HepG2 (cell line): Measurements from ENCODE around the gene ASCC2. TPM values are rescaled to one million over a fixed set of nuclear protein-coding genes. Genes with fewer than 3 reads are reported as not detected.

Experiments used
- ATF2 ChIP-seq: sonication (generic); formaldehyde crosslinking; IDR thresholded peaks from 2 replicates; pipeline ENCODE4 v1.4.0; 2020; ENCODE audit warnings: missing genetic modification reagents
- CBX5 ChIP-seq: sonication (generic); formaldehyde crosslinking; IDR thresholded peaks from 2 replicates; pipeline ENCODE4 v1.4.0; 2020; ENCODE audit warnings: missing genetic modification reagents, borderline replicate concordance
- ETV5 ChIP-seq: IDR thresholded peaks from 2 replicates; pipeline ENCODE4 v1.6.1; 2018; ENCODE audit warnings: missing biosample characterization, missing genetic modification reagents, inconsistent platforms, borderline replicate concordance
- GPBP1L1 ChIP-seq: sonication (generic); formaldehyde crosslinking; IDR thresholded peaks from 2 replicates; pipeline ENCODE4 v1.5.0; 2020; ENCODE audit warnings: mild to moderate bottlenecking, missing genetic modification reagents
- HOXD1 ChIP-seq: sonication (generic); formaldehyde crosslinking; IDR thresholded peaks from 2 replicates; pipeline ENCODE4 v1.5.0; 2020; ENCODE audit warnings: missing genetic modification reagents
- JUND ChIP-seq: sonication (generic); formaldehyde crosslinking; IDR thresholded peaks from 2 replicates; pipeline ENCODE4 v1.8.0; 2022; ENCODE audit warnings: mild to moderate bottlenecking, missing genetic modification reagents
- KAT2B ChIP-seq: fragments of 150-350 bp; IDR thresholded peaks from 2 replicates; pipeline ENCODE4 v1.6.1; 2014; ENCODE audit warnings: low read depth, low read length, borderline replicate concordance
- KDM5B ChIP-seq: sonication (generic); formaldehyde crosslinking; IDR thresholded peaks from 2 replicates; pipeline ENCODE4 v1.4.0; 2020; ENCODE audit warnings: missing genetic modification reagents, mild to moderate bottlenecking, borderline replicate concordance
- KLF12 ChIP-seq: sonication (generic); formaldehyde crosslinking; IDR thresholded peaks from 2 replicates; pipeline ENCODE4 v1.4.0; 2020; ENCODE audit warnings: missing genetic modification reagents, borderline replicate concordance
- KLF6 ChIP-seq: IDR thresholded peaks from 2 replicates; pipeline ENCODE4 v1.8.0; 2016; ENCODE audit warnings: missing biosample characterization, missing genetic modification reagents
- LRRFIP1 ChIP-seq: sonication (generic); formaldehyde crosslinking; conservative IDR thresholded peaks from 2 replicates; pipeline ENCODE4 v1.4.0; 2020; ENCODE audit warnings: missing genetic modification reagents
- MXD1 ChIP-seq: sonication (generic); formaldehyde crosslinking; IDR thresholded peaks from 2 replicates; pipeline ENCODE4 v1.4.0; 2020; ENCODE audit warnings: mild to moderate bottlenecking, missing genetic modification reagents
- PRMT3 ChIP-seq: sonication (generic); formaldehyde crosslinking; IDR thresholded peaks from 2 replicates; pipeline ENCODE4 v1.8.1; 2022; ENCODE audit warnings: low read depth, mild to moderate bottlenecking, moderate library complexity, missing genetic modification reagents, borderline replicate concordance
- SETDB1 ChIP-seq: sonication (generic); formaldehyde crosslinking; IDR thresholded peaks from 2 replicates; pipeline ENCODE4 v1.5.1; 2020; ENCODE audit warnings: missing genetic modification reagents, mild to moderate bottlenecking, borderline replicate concordance
- SP4 ChIP-seq: sonication (generic); formaldehyde crosslinking; IDR thresholded peaks from 2 replicates; pipeline ENCODE4 v1.8.1; 2023; ENCODE audit warnings: mild to moderate bottlenecking, missing genetic modification reagents
- THYN1 ChIP-seq: sonication (generic); formaldehyde crosslinking; IDR thresholded peaks from 2 replicates; pipeline ENCODE4 v1.8.1; 2023; ENCODE audit warnings: low read depth, mild to moderate bottlenecking, moderate library complexity, missing genetic modification reagents, borderline replicate concordance
- ZKSCAN5 ChIP-seq: sonication (generic); formaldehyde crosslinking; IDR thresholded peaks from 2 replicates; pipeline ENCODE4 v1.5.1; 2020; ENCODE audit warnings: mild to moderate bottlenecking, missing genetic modification reagents
- ZNF138 ChIP-seq: sonication (generic); formaldehyde crosslinking; IDR thresholded peaks from 2 replicates; pipeline ENCODE4 v1.5.0; 2020; ENCODE audit warnings: mild to moderate bottlenecking, low read depth, missing genetic modification reagents
- ZNF317 ChIP-seq: sonication (generic); formaldehyde crosslinking; IDR thresholded peaks from 2 replicates; pipeline ENCODE4 v1.5.0; 2020; ENCODE audit warnings: mild to moderate bottlenecking, missing genetic modification reagents
- ZNF431 ChIP-seq: sonication (generic); formaldehyde crosslinking; IDR thresholded peaks from 2 replicates; pipeline ENCODE4 v1.9.0; 2022; ENCODE audit warnings: missing genetic modification reagents, low read depth, mild to moderate bottlenecking, borderline replicate concordance
- ZNF460 ChIP-seq: sonication (generic); formaldehyde crosslinking; IDR thresholded peaks from 2 replicates; pipeline ENCODE4 v1.5.1; 2020; ENCODE audit warnings: missing genetic modification reagents, mild to moderate bottlenecking, borderline replicate concordance
- ZNF550 ChIP-seq: sonication (generic); formaldehyde crosslinking; IDR thresholded peaks from 2 replicates; pipeline ENCODE4 v1.4.0; 2020; ENCODE audit warnings: mild to moderate bottlenecking, missing genetic modification reagents, borderline replicate concordance
- ZNF570 ChIP-seq: sonication (generic); formaldehyde crosslinking; IDR thresholded peaks from 2 replicates; pipeline ENCODE4 v1.4.0; 2020; ENCODE audit warnings: mild to moderate bottlenecking, missing genetic modification reagents, borderline replicate concordance
- ZNF703 ChIP-seq: sonication (generic); formaldehyde crosslinking; IDR thresholded peaks from 2 replicates; pipeline ENCODE4 v1.5.1; 2020; ENCODE audit warnings: missing genetic modification reagents, mild to moderate bottlenecking, moderate library complexity, borderline replicate concordance
- ZSCAN20 ChIP-seq: sonication (generic); formaldehyde crosslinking; IDR thresholded peaks from 2 replicates; pipeline ENCODE4 v1.4.0; 2020; ENCODE audit warnings: missing genetic modification reagents, mild to moderate bottlenecking, borderline replicate concordance
- polyA plus RNA-seq, 8 experiments: library from polyadenylated mRNA; depleted of rRNA in 3 of 8; stranded (reverse) in 7 of 8; unstranded in 1 of 8; fragments of >200 nt; fragmentation: Illumina TruSeq in 4 of 8; extraction: Trizol in 4 of 8; gene quantifications; 2 replicates each; pipeline versions ENCODE4 v1.2.1 to v1.2.3, GENCODE V29; 2011 to 2016; ENCODE audit warnings: low read depth in 4 of 8, missing spikeins in 1 of 8, mixed read lengths in 1 of 8; ENCODE audit not compliant: insufficient read depth in 1 of 8
- total RNA-seq, 5 experiments: library from RNA; depleted of rRNA; stranded (reverse); fragments of >200 nt; fragmentation: Illumina TruSeq; extraction: Trizol; gene quantifications; 2 replicates each; pipeline ENCODE4 v1.2.3, GENCODE V29; 2016; ENCODE audit warnings: low read depth in 1 of 5

Gene ASCC2
- total and polyA plus RNA-seq, 2 of the 13 experiments (the other 11 are each of a cell fraction or from before 2014, with no cell fraction given) = 26.2 to 26.3 TPM

GRCh38 chr22:29883045-29883774 is 45.1 kb upstream of the ASCC2 start, which contains the start of gene MTMR3 (continued):
- TF ChIP-seq ZNF570 (CRISPR knock-in tag) (no peak), KDM5B (CRISPR knock-in tag) (peak; percentile 73; the same call in 1 of the 2 replicates), ZNF703 (CRISPR knock-in tag) (0 out of 2 replicates have a peak, but pooled peaks have one; percentile 47), ZKSCAN5 (CRISPR knock-in tag) (no peak), PRMT3 (CRISPR knock-in tag) (no peak), ATF2 (CRISPR knock-in tag) (no peak), KLF6 (peak; percentile 53; the same call in 1 of the 2 replicates), SP4 (CRISPR knock-in tag) (peak; percentile 88), ETV5 (CRISPR knock-in tag) (no peak), ZNF460 (CRISPR knock-in tag) (no peak), HOXD1 (CRISPR knock-in tag) (no peak), CBX5 (CRISPR knock-in tag) (no peak), JUND (no peak), KLF12 (CRISPR knock-in tag) (no peak), SETDB1 (CRISPR knock-in tag) (no peak), ZSCAN20 (no peak), ZNF317 (CRISPR knock-in tag) (peak; percentile 72), MXD1 (no peak; the same call in 1 of the 2 replicates), ZNF431 (CRISPR knock-in tag) (no peak), ZNF138 (CRISPR knock-in tag) (0 out of 2 replicates have a peak, but pooled peaks have one; percentile 25), ZNF550 (CRISPR knock-in tag) (no peak), KAT2B (no peak), THYN1 (CRISPR knock-in tag) (no peak), LRRFIP1 (no peak), GPBP1L1 (CRISPR knock-in tag) (no peak)
